ENCODE measurements around the gene SKI.
"Not testable (repeated sequence)": the region's sequence is repeated elsewhere in the genome, so short reads cannot be mapped to it uniquely, and the experiment has no call there.

SKI gene

GRCh38 chr1:2286923-2287322, 58.8 kb downstream of the SKI start:
- in situ Hi-C loops (cut with MboI; ENCODE audit: low sequenced_read_pairs): no loop called here

GRCh38 chr1:2287649-2288048, 59.5 kb downstream of the SKI start:
- in situ Hi-C loops (cut with MboI; ENCODE audit: low sequenced_read_pairs): no loop called here

GRCh38 chr1:2288311-2288710, 60.2 kb downstream of the SKI start:
- in situ Hi-C loops (cut with MboI; ENCODE audit: low sequenced_read_pairs): no loop called here

DNA sequence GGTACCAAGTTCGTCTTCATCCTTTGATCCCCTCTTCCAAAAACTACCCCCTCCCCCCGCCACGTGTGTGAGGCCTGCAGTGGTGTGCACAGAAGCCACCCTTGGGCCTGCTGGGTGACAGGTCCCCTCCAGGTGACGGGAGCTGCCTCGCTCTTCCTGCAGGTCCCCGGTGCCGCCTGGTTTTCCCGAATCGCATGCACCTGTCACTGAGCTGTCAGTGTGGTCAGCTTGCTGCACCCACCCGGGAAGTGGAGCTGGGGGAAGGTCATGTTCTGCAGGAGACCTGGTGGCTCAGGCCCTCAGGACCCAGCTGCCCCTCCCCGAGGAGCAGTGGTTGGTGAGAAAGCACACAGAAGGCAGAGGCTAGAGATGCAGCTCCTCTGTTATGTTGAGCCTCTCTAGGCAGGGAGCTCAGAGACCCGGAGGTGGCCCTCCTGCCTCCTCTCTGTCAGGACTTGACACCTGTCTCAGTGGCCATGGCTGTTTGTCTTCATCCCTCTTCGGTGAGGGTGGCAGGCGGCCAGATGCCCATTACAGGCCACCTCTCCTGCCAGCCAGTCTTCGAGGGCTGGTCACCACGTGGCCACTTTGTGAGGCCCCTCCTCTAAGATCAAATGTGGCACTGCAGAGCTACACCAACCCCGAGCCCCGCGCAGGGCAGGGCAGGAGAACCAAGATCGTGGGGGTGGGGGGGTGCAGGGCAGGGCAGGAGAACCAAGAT, 60.9 kb downstream of the SKI start:
- in situ Hi-C loops (cut with MboI; ENCODE audit: low sequenced_read_pairs): no loop called here

GRCh38 chr1:2289607-2290006, 61.5 kb downstream of the SKI start:
- in situ Hi-C loops (cut with MboI; ENCODE audit: low sequenced_read_pairs): no loop called here

DNA sequence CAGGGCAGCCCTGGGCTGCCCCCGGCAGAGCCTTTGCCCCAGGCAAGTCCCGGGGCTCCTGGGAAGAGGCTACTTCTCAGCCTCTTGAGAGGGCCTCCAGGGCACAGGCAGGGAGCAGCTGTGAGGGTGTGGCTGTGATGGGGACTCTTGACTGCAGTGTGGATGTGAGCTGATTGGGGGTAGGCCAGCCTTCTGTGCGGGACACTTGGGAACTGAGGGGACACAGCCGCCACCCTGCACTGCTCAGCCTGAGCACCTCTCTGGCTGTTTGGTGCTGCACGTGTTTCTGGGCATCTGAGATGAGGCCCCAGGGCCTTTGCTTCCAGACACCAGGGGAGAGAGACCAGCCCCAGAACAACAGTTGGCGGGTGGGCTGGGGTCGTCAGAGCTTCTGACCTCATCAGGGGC, 62.1 kb downstream of the SKI start:
- in situ Hi-C loops (cut with MboI; ENCODE audit: low sequenced_read_pairs): no loop called here

- in situ Hi-C loops (cut with MboI; ENCODE audit: low sequenced_read_pairs): no loop called here
Observed at GRCh38 chr1:2290595-2291510, 62.7 kb downstream of the SKI start.

- in situ Hi-C loops (cut with MboI; ENCODE audit: low sequenced_read_pairs): no loop called here
Observed at GRCh38 chr1:2291577-2291976, 63.5 kb downstream of the SKI start.

DNA sequence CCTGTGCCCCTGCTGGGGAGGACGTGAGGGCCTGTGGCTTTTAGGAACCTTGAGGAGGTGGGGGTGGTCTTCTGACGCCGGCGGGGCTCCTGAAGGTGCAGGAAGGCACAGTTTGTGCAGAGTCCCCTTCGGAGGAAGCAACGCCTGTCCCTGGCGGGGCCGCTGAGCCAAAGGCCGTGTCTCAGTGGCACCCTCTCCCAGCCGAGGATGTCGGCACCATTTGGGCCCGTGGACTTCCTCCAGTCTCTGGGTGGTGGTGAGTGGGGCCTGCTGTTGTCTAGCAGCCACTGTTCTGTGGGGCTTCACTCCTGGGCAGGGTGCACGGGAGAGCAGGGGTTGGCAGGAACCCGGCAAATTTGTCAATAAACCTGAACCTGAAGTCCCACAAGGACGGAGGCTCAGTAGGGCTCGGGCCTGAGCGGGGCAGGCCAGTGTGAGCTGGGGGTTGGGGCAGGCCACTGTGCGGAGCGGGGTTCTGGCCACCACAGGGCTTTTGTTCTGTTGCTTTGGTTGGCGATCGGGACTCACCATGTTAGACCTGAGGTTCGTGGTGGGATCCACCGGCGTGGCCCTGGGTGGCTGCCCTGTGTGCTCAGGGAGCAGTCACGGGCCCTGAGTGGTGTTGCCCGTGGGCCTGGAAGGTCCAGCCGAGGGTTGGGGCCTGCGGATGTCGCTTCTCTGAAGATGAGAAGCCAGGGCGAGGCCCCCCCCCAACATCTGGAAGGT, 64.8 kb downstream of the SKI start:
- in situ Hi-C loops (cut with MboI; ENCODE audit: low sequenced_read_pairs): no loop called here

GRCh38 chr1:2294033-2294724, 66.1 kb downstream of the SKI start:
- in situ Hi-C loops (cut with MboI; ENCODE audit: low sequenced_read_pairs): no loop called here

- in situ Hi-C loops (cut with MboI; ENCODE audit: low sequenced_read_pairs): no loop called here
Observed at GRCh38 chr1:2294725-2295078, 66.6 kb downstream of the SKI start.

- in situ Hi-C loops (cut with MboI; ENCODE audit: low sequenced_read_pairs): no loop called here
Observed at GRCh38 chr1:2295526-2295925, 67.4 kb downstream of the SKI start.

GRCh38 chr1:2296211-2296610, 68.1 kb downstream of the SKI start:
- in situ Hi-C loops (cut with MboI; ENCODE audit: low sequenced_read_pairs): not testable (repeated sequence)

DNA sequence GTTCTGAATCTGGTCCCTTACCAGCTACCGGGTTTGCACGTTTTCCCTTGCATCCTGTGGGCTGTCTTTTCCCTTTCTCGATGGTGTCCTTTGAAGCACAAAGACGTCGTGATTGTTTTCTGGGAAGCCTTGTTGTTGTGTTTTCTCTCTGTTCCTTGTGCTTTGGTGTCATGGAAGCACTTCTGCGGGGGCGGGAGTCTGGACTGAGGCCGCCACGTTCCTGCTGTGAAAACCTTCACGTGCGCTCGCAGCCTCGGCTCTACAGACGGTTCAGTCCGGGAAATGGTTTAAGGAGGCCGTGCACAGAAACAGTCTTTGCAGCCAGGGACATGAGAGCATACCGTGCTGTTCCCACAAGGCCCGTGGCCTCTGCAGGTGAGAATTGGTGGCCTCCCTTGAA, 68.5 kb downstream of the SKI start:
- in situ Hi-C loops (cut with MboI; ENCODE audit: low sequenced_read_pairs): no loop called here

GRCh38 chr1:2297246-2298011, 69.3 kb downstream of the SKI start:
- in situ Hi-C loops (cut with MboI; ENCODE audit: low sequenced_read_pairs): no loop called here

DNA sequence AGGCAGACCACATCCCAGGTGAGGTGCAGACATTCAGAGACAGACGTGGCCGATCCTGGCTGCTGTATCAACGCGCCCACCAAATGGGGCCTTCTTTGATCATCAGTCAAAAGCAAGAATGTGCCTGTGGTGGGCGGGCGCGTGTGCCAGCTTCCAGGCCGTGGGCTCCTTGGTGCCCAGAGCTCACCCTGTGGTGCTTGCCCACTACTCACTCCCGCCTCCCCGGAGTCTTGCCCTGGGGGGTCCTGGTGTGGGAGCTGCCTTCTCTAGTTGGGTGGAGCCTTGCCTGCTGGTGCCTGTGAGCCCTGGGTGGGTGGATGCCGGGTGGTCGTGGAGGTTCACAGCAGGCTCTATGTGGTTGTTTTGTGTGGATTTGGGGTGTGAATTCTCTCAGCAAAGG, 70.6 kb downstream of the SKI start:
- in situ Hi-C loops (cut with MboI; ENCODE audit: low sequenced_read_pairs): no loop called here

DNA sequence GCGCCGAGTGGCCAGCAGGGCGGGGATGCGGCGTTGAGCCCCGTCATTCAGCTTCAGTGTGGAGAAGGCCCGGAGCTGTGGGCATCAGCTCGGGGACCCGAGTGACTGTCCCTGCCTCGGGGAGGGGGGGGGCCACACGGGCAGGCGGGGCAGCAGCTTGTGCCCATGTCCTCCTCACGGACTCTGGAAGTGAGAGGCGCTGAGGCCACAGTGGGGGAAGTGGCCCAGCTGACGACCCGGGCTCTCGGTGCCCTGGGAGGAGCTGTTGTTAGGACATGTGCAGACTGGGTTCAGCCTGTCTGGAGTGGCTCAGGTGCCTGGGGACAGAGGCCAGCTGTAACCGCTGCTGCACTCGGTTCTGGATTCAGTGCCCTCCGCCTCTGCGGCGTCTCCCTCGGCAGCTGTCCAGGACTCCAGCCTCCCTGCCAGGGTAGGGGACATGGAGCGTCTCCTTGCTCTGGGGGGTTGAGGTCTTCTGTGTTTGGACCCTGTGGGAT, 71.1 kb downstream of the SKI start:
- in situ Hi-C loops (cut with MboI; ENCODE audit: low sequenced_read_pairs): no loop called here

GRCh38 chr1:2300004-2300771, 72.1 kb downstream of the SKI start:
- in situ Hi-C loops (cut with MboI; ENCODE audit: low sequenced_read_pairs): no loop called here

- in situ Hi-C loops (cut with MboI; ENCODE audit: low sequenced_read_pairs): no loop called here
Observed at GRCh38 chr1:2300851-2301606, 72.9 kb downstream of the SKI start.

Data from HL-60/S4 (cell line).